CD4-positive, alpha-beta T cell treated with Interferon gamma for 1 hour (primary cell): ENCODE measurements around the gene PAFAH1B2.

ENCODE experiments used
- DNase-seq: peaks from one replicate; pipeline ENCODE4 v3.0.0-alpha.2; 2020

PAFAH1B2 gene

DNA sequence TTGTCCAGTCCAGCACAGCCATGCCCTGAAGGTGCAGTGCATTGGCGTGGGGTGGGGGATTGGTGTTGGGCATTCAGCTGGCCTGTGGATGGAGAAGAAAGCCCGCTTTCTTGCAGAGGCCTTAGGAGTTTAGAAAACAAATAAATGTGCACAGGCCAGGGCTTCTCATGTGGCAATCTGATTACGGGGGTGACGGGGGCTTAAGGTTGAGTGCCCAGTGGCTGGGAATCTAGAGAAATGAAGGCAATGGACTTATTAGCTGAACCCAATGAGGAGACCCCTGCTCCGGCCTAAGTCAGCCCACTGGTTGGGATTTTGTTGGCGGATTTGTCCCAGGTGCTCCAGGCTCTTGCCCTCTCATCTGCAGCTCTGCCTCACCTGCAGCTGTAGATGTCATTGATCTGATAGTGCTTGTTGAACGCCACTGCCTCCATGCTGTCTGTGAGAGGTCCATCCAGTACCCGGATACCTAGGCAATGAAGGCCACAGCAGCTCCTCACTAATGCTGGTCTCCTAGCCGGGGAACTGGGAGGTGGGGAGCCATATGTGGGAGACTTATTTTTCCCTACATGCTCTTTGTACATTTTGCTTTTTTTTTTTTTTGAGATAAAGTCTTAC, 81.6 kb downstream of the PAFAH1B2 start:
- DNase-seq = no peak
